ENCODE data around the gene LIN52.
"Not testable (repeated sequence)": the region's sequence is repeated elsewhere in the genome, so short reads cannot be mapped to it uniquely, and the experiment has no call there.

LIN52 gene

GRCh38 chr14:74111395-74112216 is 26.9 kb downstream of the LIN52 start:
- not testable (repeated sequence) for H3K56ac ChIP-seq (ENCODE audit: low read length); H3K23ac ChIP-seq (ENCODE audit: low read length); H3K79me1 ChIP-seq (ENCODE audit: low read length); H2BK120ac ChIP-seq (ENCODE audit: low read depth, low read length); H3K4ac ChIP-seq (ENCODE audit: low read depth, low read length); H3K4me3 ChIP-seq (ENCODE audit: low read length); H3K18ac ChIP-seq (ENCODE audit: low read length); H2BK15ac ChIP-seq (replicated peaks; ENCODE audit: low read depth); H3K4me2 ChIP-seq (ENCODE audit: low read length); H3K27me3 ChIP-seq (ENCODE audit: insufficient read depth, low read length, poor library complexity); H4K5ac ChIP-seq (ENCODE audit: low read length); H3K9ac ChIP-seq (ENCODE audit: low read length); H3K27ac ChIP-seq (ENCODE audit: low read depth, low read length); H2AK5ac ChIP-seq (ENCODE audit: low read length); H3K79me2 ChIP-seq (ENCODE audit: control insufficient read depth, insufficient read depth, low read length); H3K4me1 ChIP-seq (ENCODE audit: control insufficient read depth, low read depth, low read length); H2BK5ac ChIP-seq (ENCODE audit: low read length); H3K36me3 ChIP-seq (ENCODE audit: control insufficient read depth, insufficient read depth, low read length); H4K8ac ChIP-seq (ENCODE audit: low read depth, low read length)
- WGBS (ENCODE audit: extremely low coverage, insufficient coverage, low lambda C conversion rate) = no CpG with 5 or more reads among the region's 13 CpGs
- peak; percentile 56 for DNase-seq

- not testable (repeated sequence) for H3K79me1 ChIP-seq (ENCODE audit: low read length); H4K8ac ChIP-seq (ENCODE audit: low read depth, low read length); H3K4me1 ChIP-seq (ENCODE audit: control insufficient read depth, low read depth, low read length); H3K79me2 ChIP-seq (ENCODE audit: control insufficient read depth, insufficient read depth, low read length); H2AK5ac ChIP-seq (ENCODE audit: low read length); DNase-seq; H3K4me2 ChIP-seq (ENCODE audit: low read length); H3K27me3 ChIP-seq (ENCODE audit: insufficient read depth, low read length, poor library complexity); H3K18ac ChIP-seq (ENCODE audit: low read length); H2BK15ac ChIP-seq (replicated peaks; ENCODE audit: low read depth); H2BK5ac ChIP-seq (ENCODE audit: low read length); H3K4ac ChIP-seq (ENCODE audit: low read depth, low read length); H3K23ac ChIP-seq (ENCODE audit: low read length); H3K56ac ChIP-seq (ENCODE audit: low read length); H3K27ac ChIP-seq (ENCODE audit: low read depth, low read length); H2BK120ac ChIP-seq (ENCODE audit: low read depth, low read length); H3K4me3 ChIP-seq (ENCODE audit: low read length); H4K5ac ChIP-seq (ENCODE audit: low read length); H3K9ac ChIP-seq (ENCODE audit: low read length); H3K36me3 ChIP-seq (ENCODE audit: control insufficient read depth, insufficient read depth, low read length)
- WGBS (ENCODE audit: extremely low coverage, insufficient coverage, low lambda C conversion rate) = no CpG with 5 or more reads among the region's 5 CpGs
These were observed 40.7 kb downstream of the LIN52 start for GRCh38 chr14:74125487-74125886.

GRCh38 chr14:74126315-74127013 is 41.7 kb downstream of the LIN52 start:
- no CpG with 5 or more reads among the region's 1 CpG for WGBS (ENCODE audit: extremely low coverage, insufficient coverage, low lambda C conversion rate)

DNA sequence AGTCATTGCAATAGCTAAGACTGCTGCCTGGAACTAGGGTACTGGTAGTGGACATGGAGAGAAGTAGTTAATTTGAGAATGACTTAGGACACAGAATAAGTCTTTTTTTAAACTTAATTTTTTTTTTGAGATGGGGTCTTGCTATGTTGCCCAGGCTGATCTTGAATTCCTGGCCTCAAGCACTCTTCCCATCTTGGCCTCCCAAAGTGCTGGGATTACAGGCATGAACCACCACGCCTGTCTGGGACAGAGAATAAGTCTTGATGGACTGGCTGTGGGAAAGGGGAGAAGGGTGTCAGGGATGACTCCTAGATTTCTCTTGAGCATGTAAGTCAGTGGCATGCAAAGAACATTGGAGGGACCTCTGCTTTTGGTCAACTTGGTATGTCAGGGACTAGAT is 42.9 kb downstream of the LIN52 start:
- Histone ChIP-seq H2BK120ac (ENCODE audit: low read depth, low read length) (no peak overlapping the region), H3K4me2 (ENCODE audit: low read length) (no peak overlapping the region), H2BK15ac (replicated peaks; ENCODE audit: low read depth) (no peak overlapping the region), H3K9ac (ENCODE audit: low read length) (no peak overlapping the region), H3K56ac (ENCODE audit: low read length) (no peak overlapping the region), H2BK5ac (ENCODE audit: low read length) (no peak overlapping the region), H3K27me3 (ENCODE audit: insufficient read depth, low read length, poor library complexity) (no peaks in the 10 kb centered on the region), H3K79me1 (ENCODE audit: low read length) (no peaks in the 10 kb centered on the region), H3K4me3 (ENCODE audit: low read length) (no peak overlapping the region), H3K4ac (ENCODE audit: low read depth, low read length) (no peak overlapping the region), H3K18ac (ENCODE audit: low read length) (no peak overlapping the region), H3K4me1 (ENCODE audit: control insufficient read depth, low read depth, low read length) (no peaks in the 10 kb centered on the region), H3K79me2 (ENCODE audit: control insufficient read depth, insufficient read depth, low read length) (no peaks in the 10 kb centered on the region), H3K27ac (ENCODE audit: low read depth, low read length) (no peak overlapping the region), H3K23ac (ENCODE audit: low read length) (no peak overlapping the region), H4K8ac (ENCODE audit: low read depth, low read length) (no peak overlapping the region), H2AK5ac (ENCODE audit: low read length) (no peak overlapping the region), H4K5ac (ENCODE audit: low read length) (no peak overlapping the region), H3K36me3 (ENCODE audit: control insufficient read depth, insufficient read depth, low read length) (no peaks in the 10 kb centered on the region)
- WGBS (ENCODE audit: extremely low coverage, insufficient coverage, low lambda C conversion rate) = no CpG with 5 or more reads among the region's 1 CpG
- DNase-seq = no peak

More at GRCh38 chr14:74126315-74127013, 41.7 kb downstream of the LIN52 start:
- Histone ChIP-seq H3K9ac (ENCODE audit: low read length) (no peak overlapping the region), H3K18ac (ENCODE audit: low read length) (no peak overlapping the region), H3K36me3 (ENCODE audit: control insufficient read depth, insufficient read depth, low read length) (no peaks in the 10 kb centered on the region), H3K23ac (ENCODE audit: low read length) (no peak overlapping the region), H3K4me2 (ENCODE audit: low read length) (no peak overlapping the region), H3K27ac (ENCODE audit: low read depth, low read length) (no peak overlapping the region), H3K56ac (ENCODE audit: low read length) (no peak overlapping the region), H3K27me3 (ENCODE audit: insufficient read depth, low read length, poor library complexity) (no peaks in the 10 kb centered on the region), H3K79me2 (ENCODE audit: control insufficient read depth, insufficient read depth, low read length) (no peaks in the 10 kb centered on the region), H2AK5ac (ENCODE audit: low read length) (no peak overlapping the region), H2BK5ac (ENCODE audit: low read length) (no peak overlapping the region), H3K79me1 (ENCODE audit: low read length) (no peaks in the 10 kb centered on the region), H4K5ac (ENCODE audit: low read length) (no peak overlapping the region), H4K8ac (ENCODE audit: low read depth, low read length) (no peak overlapping the region), H3K4me1 (ENCODE audit: control insufficient read depth, low read depth, low read length) (no peaks in the 10 kb centered on the region), H2BK120ac (ENCODE audit: low read depth, low read length) (no peak overlapping the region), H3K4me3 (ENCODE audit: low read length) (no peak overlapping the region), H2BK15ac (replicated peaks; ENCODE audit: low read depth) (no peak overlapping the region), H3K4ac (ENCODE audit: low read depth, low read length) (no peak overlapping the region)
- DNase-seq = no peak

DNA sequence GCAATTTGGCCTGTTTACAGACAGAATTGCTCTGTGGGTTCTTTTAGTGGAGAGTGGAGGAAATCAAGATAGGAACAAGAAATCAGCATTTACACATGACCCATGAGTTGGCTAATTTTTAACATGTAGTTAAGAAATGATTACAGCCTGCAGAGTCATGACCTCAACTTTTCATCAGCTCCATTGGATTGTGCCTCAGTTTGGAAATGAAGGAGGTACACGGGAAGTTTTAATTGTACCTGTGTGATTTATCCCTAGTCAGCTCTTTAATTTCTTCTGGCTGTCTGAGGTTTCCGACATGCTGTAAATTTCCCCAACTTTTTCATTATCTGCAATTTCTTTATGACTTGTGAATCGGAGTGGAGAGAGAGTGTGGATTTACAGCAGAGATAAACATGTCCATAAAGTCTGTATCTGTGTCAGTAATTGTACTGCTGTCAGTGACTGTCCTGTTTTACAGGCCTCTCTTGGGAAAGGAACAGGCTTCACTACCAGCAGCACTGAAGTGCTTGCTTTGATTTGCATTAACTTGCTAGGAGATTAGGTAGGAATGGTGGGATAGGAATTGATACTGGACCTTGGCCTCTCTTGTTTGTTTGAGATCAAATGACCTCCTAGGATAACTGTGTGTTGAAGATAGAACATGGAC is 49.2 kb downstream of the LIN52 start:
- no peaks in the 10 kb centered on the region for H3K4me1 ChIP-seq (ENCODE audit: control insufficient read depth, low read depth, low read length)
- H3K27me3 ChIP-seq (ENCODE audit: insufficient read depth, low read length, poor library complexity) = no peaks in the 10 kb centered on the region
- no peak overlapping the region for H3K56ac ChIP-seq (ENCODE audit: low read length)
- no peak overlapping the region for H2BK15ac ChIP-seq (replicated peaks; ENCODE audit: low read depth)
- DNase-seq = peak; percentile 5
- no peak overlapping the region for H3K4me3 ChIP-seq (ENCODE audit: low read length)
- no peak overlapping the region for H3K4ac ChIP-seq (ENCODE audit: low read depth, low read length)
- H3K23ac ChIP-seq (ENCODE audit: low read length) = no peak overlapping the region
- no peak overlapping the region for H3K27ac ChIP-seq (ENCODE audit: low read depth, low read length)
- no peak overlapping the region for H3K9ac ChIP-seq (ENCODE audit: low read length)
- H4K8ac ChIP-seq (ENCODE audit: low read depth, low read length) = no peak overlapping the region
- H3K4me2 ChIP-seq (ENCODE audit: low read length) = no peak overlapping the region
- H2AK5ac ChIP-seq (ENCODE audit: low read length) = no peak overlapping the region
- no CpG with 5 or more reads among the region's 3 CpGs for WGBS (ENCODE audit: extremely low coverage, insufficient coverage, low lambda C conversion rate)
- H2BK120ac ChIP-seq (ENCODE audit: low read depth, low read length) = no peak overlapping the region
- no peak overlapping the region for H3K18ac ChIP-seq (ENCODE audit: low read length)
- H2BK5ac ChIP-seq (ENCODE audit: low read length) = no peak overlapping the region
- H3K79me2 ChIP-seq (ENCODE audit: control insufficient read depth, insufficient read depth, low read length) = no peaks in the 10 kb centered on the region
- H4K5ac ChIP-seq (ENCODE audit: low read length) = no peak overlapping the region
- H3K79me1 ChIP-seq (ENCODE audit: low read length) = no peaks in the 10 kb centered on the region
- H3K36me3 ChIP-seq (ENCODE audit: control insufficient read depth, insufficient read depth, low read length) = no peaks in the 10 kb centered on the region
